ENCODE data around the gene TRIM65. TPM values are rescaled to one million over a fixed set of nuclear protein-coding genes. Genes with fewer than 3 reads are reported as not detected.

Gene TRIM65
- total and polyA plus RNA-seq, 2 of the 13 experiments (the other 11 are each of a cell fraction or from before 2014, with no cell fraction given), result 10.3 to 22.4 TPM

DNA sequence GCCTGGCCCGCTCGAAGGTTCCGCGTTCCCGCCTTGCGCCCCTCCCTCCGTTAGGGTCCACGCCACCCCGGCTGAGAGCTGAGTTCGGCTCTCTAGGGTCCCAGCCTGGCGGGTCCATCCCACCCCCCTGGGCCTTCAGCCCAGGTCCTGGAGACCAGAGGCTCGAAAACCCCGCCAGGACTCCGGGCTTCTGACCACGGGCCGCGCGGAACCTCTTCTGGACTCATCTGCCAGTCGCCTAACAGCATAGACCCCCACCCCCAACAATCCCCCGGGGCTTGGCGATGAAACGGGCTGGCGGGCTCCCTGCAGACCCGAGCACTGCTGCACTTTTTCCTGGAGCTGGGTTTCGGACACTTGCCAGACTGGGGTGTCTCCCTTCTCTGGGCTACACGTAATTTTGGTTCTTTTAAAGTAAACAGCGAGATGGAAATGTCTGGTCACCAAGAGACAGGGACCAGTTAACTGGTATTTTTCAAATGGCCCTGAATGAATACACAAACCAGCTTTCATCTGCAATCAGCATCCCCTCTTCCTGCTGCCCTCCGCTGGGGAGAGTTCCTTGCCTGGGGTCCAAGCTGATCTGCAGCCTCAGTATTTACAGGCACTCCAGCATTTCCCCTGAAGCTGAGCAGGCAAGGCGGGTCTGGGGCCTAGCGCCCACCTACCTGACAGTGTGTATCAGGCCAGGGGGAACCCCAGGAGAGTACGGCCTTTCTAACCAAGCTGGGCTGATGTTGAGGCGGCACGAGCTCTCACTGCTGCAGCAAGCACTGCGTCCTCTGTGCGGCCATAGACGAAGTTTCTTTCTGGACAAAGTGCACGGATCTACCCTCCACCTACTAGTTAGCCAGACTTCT lies 639 bp upstream of the TRIM65 start (continued):
- TF ChIP-seq, protein P1, sequence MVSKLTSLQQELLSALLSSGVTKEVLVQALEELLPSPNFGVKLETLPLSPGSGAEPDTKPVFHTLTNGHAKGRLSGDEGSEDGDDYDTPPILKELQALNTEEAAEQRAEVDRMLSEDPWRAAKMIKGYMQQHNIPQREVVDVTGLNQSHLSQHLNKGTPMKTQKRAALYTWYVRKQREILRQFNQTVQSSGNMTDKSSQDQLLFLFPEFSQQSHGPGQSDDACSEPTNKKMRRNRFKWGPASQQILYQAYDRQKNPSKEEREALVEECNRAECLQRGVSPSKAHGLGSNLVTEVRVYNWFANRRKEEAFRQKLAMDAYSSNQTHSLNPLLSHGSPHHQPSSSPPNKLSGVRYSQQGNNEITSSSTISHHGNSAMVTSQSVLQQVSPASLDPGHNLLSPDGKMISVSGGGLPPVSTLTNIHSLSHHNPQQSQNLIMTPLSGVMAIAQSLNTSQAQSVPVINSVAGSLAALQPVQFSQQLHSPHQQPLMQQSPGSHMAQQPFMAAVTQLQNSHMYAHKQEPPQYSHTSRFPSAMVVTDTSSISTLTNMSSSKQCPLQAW (CRISPR knock-in tag; IDR thresholded peaks at IDR 0.05), result peak; percentile 59; the same call in 1 of the 2 replicates
- TF ChIP-seq PCBP1 (IDR thresholded peaks at IDR 0.05; ENCODE audit: borderline replicate concordance, low read depth, low read length), result 0 out of 2 replicates have a peak, but pooled peaks have one; percentile 44
- TF ChIP-seq HDAC1 (CRISPR knock-in tag; IDR thresholded peaks at IDR 0.05), result no peak
- TF ChIP-seq, protein P2, sequence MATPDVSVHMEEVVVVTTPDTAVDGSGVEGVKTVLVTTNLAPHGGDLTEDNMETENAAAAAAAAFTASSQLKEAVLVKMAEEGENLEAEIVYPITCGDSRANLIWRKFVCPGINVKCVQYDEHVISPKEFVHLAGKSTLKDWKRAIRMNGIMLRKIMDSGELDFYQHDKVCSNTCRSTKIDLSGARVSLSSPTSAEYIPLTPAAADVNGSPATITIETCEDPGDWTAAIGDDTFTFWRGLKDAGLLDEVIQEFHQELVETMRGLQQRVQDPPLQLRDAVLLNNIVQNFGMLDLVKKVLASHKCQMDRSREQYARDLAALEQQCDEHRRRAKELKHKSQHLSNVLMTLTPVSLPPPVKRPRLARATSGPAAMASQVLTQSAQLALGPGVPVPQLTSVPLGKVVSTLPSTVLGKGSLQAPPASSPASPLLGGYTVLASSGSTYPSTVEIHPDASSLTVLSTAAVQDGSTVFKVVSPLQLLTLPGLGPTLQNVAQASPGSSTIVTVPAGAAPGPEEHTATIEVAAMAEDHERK (CRISPR knock-in tag; IDR thresholded peaks at IDR 0.05; ENCODE audit: low read depth), result no peak
- TF ChIP-seq NR2C2 (CRISPR knock-in tag; IDR thresholded peaks at IDR 0.05; ENCODE audit: borderline replicate concordance), result no peak
- no peak for TF ChIP-seq ZBTB7A (CRISPR knock-in tag; IDR thresholded peaks at IDR 0.05)
- TF ChIP-seq NPAS2 (CRISPR knock-in tag; IDR thresholded peaks at IDR 0.05; ENCODE audit: borderline replicate concordance), result no peak
- no peak for TF ChIP-seq HNF4A (CRISPR knock-in tag; IDR thresholded peaks at IDR 0.05)
- TF ChIP-seq, protein P3, sequence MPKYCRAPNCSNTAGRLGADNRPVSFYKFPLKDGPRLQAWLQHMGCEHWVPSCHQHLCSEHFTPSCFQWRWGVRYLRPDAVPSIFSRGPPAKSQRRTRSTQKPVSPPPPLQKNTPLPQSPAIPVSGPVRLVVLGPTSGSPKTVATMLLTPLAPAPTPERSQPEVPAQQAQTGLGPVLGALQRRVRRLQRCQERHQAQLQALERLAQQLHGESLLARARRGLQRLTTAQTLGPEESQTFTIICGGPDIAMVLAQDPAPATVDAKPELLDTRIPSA (CRISPR knock-in tag; IDR thresholded peaks at IDR 0.05; ENCODE audit: borderline replicate concordance), result peak; percentile 86; the same call in 1 of the 2 replicates
- TF ChIP-seq, protein P4, sequence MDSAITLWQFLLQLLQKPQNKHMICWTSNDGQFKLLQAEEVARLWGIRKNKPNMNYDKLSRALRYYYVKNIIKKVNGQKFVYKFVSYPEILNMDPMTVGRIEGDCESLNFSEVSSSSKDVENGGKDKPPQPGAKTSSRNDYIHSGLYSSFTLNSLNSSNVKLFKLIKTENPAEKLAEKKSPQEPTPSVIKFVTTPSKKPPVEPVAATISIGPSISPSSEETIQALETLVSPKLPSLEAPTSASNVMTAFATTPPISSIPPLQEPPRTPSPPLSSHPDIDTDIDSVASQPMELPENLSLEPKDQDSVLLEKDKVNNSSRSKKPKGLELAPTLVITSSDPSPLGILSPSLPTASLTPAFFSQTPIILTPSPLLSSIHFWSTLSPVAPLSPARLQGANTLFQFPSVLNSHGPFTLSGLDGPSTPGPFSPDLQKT (CRISPR knock-in tag; IDR thresholded peaks at IDR 0.05; ENCODE audit: borderline replicate concordance), result no peak
- TF ChIP-seq, protein P5, sequence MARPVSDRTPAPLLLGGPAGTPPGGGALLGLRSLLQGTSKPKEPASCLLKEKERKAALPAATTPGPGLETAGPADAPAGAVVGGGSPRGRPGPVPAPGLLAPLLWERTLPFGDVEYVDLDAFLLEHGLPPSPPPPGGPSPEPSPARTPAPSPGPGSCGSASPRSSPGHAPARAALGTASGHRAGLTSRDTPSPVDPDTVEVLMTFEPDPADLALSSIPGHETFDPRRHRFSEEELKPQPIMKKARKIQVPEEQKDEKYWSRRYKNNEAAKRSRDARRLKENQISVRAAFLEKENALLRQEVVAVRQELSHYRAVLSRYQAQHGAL (CRISPR knock-in tag; IDR thresholded peaks at IDR 0.05; ENCODE audit: not compliant biosample characterization), result no peak
- no peak for TF ChIP-seq NFE2L2 (IDR thresholded peaks at IDR 0.05; ENCODE audit: low read length)
- TF ChIP-seq BCL6 (CRISPR knock-in tag; IDR thresholded peaks at IDR 0.05), result no peak
- TF ChIP-seq KMT2B (CRISPR knock-in tag; IDR thresholded peaks at IDR 0.05), result no peak
- 0 out of 2 replicates have a peak, but pooled peaks have one; percentile 9 for TF ChIP-seq ZNF790 (CRISPR knock-in tag; IDR thresholded peaks at IDR 0.05; ENCODE audit: borderline replicate concordance)
- peak; percentile 76; the same call in 1 of the 2 replicates for TF ChIP-seq ZBTB38 (CRISPR knock-in tag; IDR thresholded peaks at IDR 0.05)
- TF ChIP-seq ZNF660 (CRISPR knock-in tag; IDR thresholded peaks at IDR 0.05; ENCODE audit: borderline replicate concordance, low read depth), result no peak
- TF ChIP-seq ZNF672 (CRISPR knock-in tag; IDR thresholded peaks at IDR 0.05), result no peak
- TF ChIP-seq ZNF615 (CRISPR knock-in tag; IDR thresholded peaks at IDR 0.05; ENCODE audit: borderline replicate concordance), result peak; percentile 71; the same call in 1 of the 2 replicates
- TF ChIP-seq SATB2 (CRISPR knock-in tag; IDR thresholded peaks at IDR 0.05), result no peak
- TF ChIP-seq ZNF256 (CRISPR knock-in tag; conservative IDR thresholded peaks at IDR 0.05), result no peak
- 0 out of 2 replicates have a peak, but pooled peaks have one; percentile 44 for TF ChIP-seq CHCHD3 (CRISPR knock-in tag; IDR thresholded peaks at IDR 0.05)

Measured in HepG2 (cell line).